Measurements from ENCODE around the gene NOB1. TPM values are rescaled to one million over a fixed set of nuclear protein-coding genes. Genes with fewer than 3 reads are reported as not detected.

The NOB1 gene
- total RNA-seq, 1 donor from 2014 or later = 60.3 TPM

GRCh38 chr16:69779724-69780123 lies 25.0 kb upstream of the NOB1 start:
- no peak for DNase-seq (ENCODE audit: extremely low spot score, unreplicated experiment)
- no peak overlapping the region for H3K27ac Mint-ChIP-seq
- H3K4me1 Mint-ChIP-seq (ENCODE audit: unreplicated experiment) = no peaks in the 10 kb centered on the region
- peaks cover 4% of the 10 kb centered on the region for H3K36me3 Mint-ChIP-seq
- no peak overlapping the region for H3K4me3 Mint-ChIP-seq
- no peaks in the 10 kb centered on the region for H3K27me3 Mint-ChIP-seq
- peaks cover 6% of the 10 kb centered on the region for H3K9me3 Mint-ChIP-seq
- TF ChIP-seq CTCF (conservative IDR thresholded peaks at IDR 0.05) = no peak

- Mint-ChIP-seq H3K4me3 (no peak overlapping the region), H3K36me3 (peaks cover 4% of the 10 kb centered on the region), H3K9me3 (peaks cover 6% of the 10 kb centered on the region), H3K4me1 (ENCODE audit: unreplicated experiment) (peaks cover 10% of the 10 kb centered on the region), H3K27me3 (no peaks in the 10 kb centered on the region), H3K27ac (no peak overlapping the region)
- DNase-seq (ENCODE audit: extremely low spot score, unreplicated experiment) = no peak
- no peak for TF ChIP-seq CTCF (conservative IDR thresholded peaks at IDR 0.05)
Measured at GRCh38 chr16:69775563-69775962, 20.8 kb upstream of the NOB1 start.

GRCh38 chr16:69773260-69773947 lies 18.7 kb upstream of the NOB1 start:
- Mint-ChIP-seq H3K36me3 (peaks cover 4% of the 10 kb centered on the region), H3K9me3 (peaks cover 6% of the 10 kb centered on the region), H3K4me3 (peak overlapping the region; percentile 5), H3K27me3 (no peaks in the 10 kb centered on the region), H3K4me1 (ENCODE audit: unreplicated experiment) (peaks cover 12% of the 10 kb centered on the region), H3K27ac (no peak overlapping the region)
- TF ChIP-seq CTCF (conservative IDR thresholded peaks at IDR 0.05) = no peak
- DNase-seq (ENCODE audit: extremely low spot score, unreplicated experiment) = no peak

GRCh38 chr16:69771651-69771967 lies 16.9 kb upstream of the NOB1 start:
- Mint-ChIP-seq H3K36me3 (peaks cover 9% of the 10 kb centered on the region), H3K9me3 (peaks cover 6% of the 10 kb centered on the region), H3K4me1 (ENCODE audit: unreplicated experiment) (peaks cover 16% of the 10 kb centered on the region), H3K4me3 (no peak overlapping the region), H3K27ac (no peak overlapping the region), H3K27me3 (no peaks in the 10 kb centered on the region)
- no peak for DNase-seq (ENCODE audit: extremely low spot score, unreplicated experiment)
- no peak for TF ChIP-seq CTCF (conservative IDR thresholded peaks at IDR 0.05)

- H3K36me3 Mint-ChIP-seq = peaks cover 13% of the 10 kb centered on the region
- no peak overlapping the region for H3K27ac Mint-ChIP-seq
- H3K4me3 Mint-ChIP-seq = no peak overlapping the region
- H3K27me3 Mint-ChIP-seq = no peaks in the 10 kb centered on the region
- peaks cover 16% of the 10 kb centered on the region for H3K4me1 Mint-ChIP-seq (ENCODE audit: unreplicated experiment)
- TF ChIP-seq CTCF (conservative IDR thresholded peaks at IDR 0.05) = no peak
- DNase-seq (ENCODE audit: extremely low spot score, unreplicated experiment) = no peak
- no peaks in the 10 kb centered on the region for H3K9me3 Mint-ChIP-seq
Measured at GRCh38 chr16:69769404-69769803, 14.7 kb upstream of the NOB1 start.

GRCh38 chr16:69768666-69769065 lies 13.9 kb upstream of the NOB1 start:
- no peak overlapping the region for H3K27ac Mint-ChIP-seq
- no peak for TF ChIP-seq CTCF (conservative IDR thresholded peaks at IDR 0.05)
- H3K27me3 Mint-ChIP-seq = no peaks in the 10 kb centered on the region
- DNase-seq (ENCODE audit: extremely low spot score, unreplicated experiment) = no peak
- H3K4me3 Mint-ChIP-seq = no peak overlapping the region
- H3K4me1 Mint-ChIP-seq (ENCODE audit: unreplicated experiment) = peaks cover 18% of the 10 kb centered on the region
- H3K36me3 Mint-ChIP-seq = peaks cover 13% of the 10 kb centered on the region
- no peaks in the 10 kb centered on the region for H3K9me3 Mint-ChIP-seq

All from type B pancreatic cell (in vitro differentiated cells).